Diencephalon (tissue), 1 donor: Measurements from ENCODE around the gene MEX3C. TPM values are rescaled to one million over a fixed set of nuclear protein-coding genes. Genes with fewer than 3 reads are reported as not detected.

Experiments used
- total RNA-seq: library from RNA; depleted of rRNA; stranded (reverse); fragments of >200 nt; gene quantifications from one replicate; pipeline ENCODE4 v1.2.3, GENCODE V29; 2014

The MEX3C gene
- total RNA-seq = 79.4 TPM

DNA sequence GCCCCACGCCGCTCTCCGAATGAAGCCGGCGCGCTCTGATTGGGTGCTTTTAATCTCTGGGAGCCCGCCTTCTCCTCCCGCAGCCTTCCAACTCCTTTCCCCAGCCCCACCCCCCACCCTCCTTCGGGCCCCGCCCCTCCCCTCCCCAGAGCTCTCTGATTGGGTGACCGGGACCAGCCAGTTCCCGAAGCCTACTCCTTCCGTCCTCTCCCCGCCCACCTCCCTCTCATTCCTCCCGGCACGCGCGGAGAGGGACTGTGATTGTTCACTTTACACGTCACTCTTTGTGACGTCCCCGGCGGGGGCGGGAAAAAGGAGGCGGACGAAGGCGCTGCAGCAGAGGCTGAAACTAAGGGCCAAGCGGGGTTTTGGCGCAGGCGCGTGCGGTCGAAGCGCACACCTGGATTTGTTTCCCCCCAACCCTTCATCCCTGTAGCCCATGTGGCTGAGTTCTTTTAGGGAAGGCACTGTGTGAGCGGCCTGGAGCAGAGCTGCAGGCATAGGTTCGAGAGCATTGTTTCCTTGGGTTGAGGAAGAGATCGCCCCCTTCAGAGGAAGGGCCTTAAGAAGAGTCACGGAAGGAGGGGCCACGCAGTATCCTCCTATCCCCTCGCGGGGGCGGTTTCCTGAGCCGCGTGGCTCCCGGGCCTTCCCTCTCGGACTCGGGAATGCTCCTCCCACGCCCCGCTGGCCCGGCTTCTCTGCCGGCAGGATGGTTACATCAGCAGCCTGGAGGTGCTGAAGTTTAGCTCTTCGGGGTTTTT is at the start of gene MEX3C:
Gene MEX3C, minus strand, starts transcription at position 21 of the 764 bp plus-strand sequence. CDS start 361 bp downstream, outside the sequence.

Other genes starting within 250 kb of the MEX3C start
- 10.4 TPM for gene ELAC1, start 229.6 kb downstream of the MEX3C start, total RNA-seq
- 59.1 TPM for gene SMAD4, start 167.5 kb downstream of the MEX3C start, total RNA-seq